Measurements from ENCODE around the gene SNX12.

SNX12 gene

DNA sequence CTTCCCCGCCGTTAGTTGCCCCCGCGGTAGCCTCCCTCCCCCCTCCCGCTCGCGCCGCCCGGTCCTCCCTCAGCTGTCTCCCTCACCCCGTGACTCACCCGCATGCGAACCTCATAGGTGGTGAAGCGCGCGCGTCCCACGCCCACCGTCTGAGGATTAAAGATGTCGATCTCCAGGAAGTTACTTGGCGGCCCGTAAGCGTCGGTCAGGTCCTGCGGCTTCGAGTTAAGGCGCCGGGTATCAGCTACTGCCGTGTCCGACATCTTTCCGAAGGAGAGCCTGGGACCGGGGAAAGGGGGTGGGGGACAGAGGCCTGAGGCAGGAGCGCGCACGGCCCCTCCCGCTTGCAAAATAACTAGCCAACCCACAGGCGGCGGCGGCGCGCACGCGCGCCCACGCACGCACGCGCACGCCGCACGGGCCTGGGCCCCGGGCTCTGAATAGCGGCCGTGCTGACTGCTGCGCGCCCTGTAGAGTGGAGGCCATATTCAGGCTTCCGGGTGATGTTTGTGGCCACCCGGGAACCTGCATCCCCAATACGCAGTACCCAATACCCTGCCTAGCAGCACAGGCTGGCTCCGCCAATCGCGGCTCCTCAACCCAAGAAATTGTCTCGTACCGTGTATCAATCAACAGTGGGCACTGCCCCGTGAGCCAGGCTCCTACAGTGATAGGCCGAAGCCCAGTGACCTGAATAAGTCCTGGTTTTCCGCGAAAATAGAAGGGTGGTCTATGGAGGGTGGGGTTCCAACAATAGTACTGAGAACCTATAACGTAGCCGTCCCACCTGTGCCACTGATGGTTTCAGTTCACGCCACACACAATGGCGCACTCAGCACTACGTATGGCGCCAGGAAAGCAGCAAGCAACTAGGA, at the start of gene SNX12:
SNX12 (minus strand) TSS at position 291 of the 875 bp plus-strand sequence; CDS start at position 263, 28 bp downstream.
- peak; percentile 83 to 91 for DNase-seq

DNA sequence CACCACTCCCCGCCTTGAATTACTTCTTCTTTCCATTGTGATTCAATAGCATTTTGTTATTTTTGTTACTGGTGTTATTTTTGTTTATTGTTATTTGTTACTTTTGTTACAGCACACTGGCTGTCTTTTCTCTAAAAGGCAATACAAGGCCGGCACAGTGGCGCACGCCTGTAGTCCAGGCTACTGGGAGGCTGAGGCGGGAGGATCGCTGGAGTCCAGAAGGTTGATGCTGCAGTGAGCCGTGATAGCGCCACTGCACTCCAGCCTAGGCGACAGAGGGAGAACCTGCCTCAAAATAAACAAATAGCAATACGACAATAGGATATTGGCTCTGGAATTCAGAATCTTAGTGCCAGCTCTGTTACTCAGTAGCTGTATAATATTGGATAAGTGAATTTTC, 49.2 kb upstream of the SNX12 start:
- DNase-seq: no peak

GRCh38 chrX:71111921-71112431, 43.8 kb upstream of the SNX12 start:
- DNase-seq: no peak

DNA sequence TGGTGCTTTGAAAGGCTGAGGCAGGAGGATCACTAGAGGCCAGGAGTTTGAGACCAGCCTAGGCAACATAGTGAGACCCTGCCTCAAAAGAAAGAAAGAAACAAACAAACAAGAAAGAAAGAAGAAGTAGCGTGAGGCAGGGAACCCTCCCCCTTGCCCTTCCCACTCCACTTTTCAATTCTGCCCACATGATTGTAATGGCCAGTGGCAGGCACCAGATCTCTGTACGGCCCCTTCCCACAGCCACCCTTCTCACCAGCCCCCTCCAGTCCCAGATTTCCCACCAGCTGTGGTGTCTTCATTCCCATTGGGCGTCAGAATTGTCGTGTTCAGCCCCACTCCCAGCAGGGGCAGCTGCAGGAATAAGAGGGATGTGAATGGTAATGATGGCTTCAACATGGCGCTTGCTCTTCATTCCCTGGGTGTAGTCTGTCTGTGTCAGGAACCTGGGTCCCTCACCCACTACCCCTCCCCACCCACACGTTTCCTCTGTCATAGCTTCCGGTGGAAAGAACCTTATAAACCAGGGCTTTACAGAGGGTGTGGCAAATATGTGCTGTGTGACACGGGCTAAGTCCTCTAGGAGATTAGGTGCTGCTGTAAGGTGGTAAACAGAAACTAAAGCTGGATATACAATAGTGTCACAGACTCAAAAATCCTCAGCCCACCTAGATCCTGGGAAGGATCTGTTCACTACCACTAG, 43.2 kb upstream of the SNX12 start, which contains the start of gene IL2RG:
IL2RG (minus strand) TSS at position 437 of the 703 bp plus-strand sequence; CDS start at position 399, 38 bp downstream.
- no peak for DNase-seq

DNA sequence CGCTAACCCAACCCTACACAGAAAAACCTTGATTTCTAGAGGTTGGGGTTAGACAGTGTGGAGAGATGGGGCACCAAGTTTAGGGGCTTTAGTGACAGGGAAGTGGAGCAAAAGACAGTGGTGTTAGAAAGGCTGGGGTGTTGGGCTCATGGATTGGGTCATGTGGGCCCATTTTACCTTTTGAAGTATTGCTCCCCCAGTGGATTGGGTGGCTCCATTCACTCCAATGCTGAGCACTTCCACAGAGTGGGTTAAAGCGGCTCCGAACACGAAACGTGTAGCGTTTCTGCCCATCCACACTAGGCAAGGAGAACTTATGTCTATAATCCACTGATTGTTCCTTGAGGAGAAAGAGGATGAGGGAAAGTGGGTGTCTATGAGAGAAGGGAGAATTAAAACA, 40.9 kb upstream of the SNX12 start:
- DNase-seq: no peak

- no peak for DNase-seq
Measured at GRCh38 chrX:71107762-71108360, 39.7 kb upstream of the SNX12 start.

- no peak for DNase-seq
Measured at GRCh38 chrX:71107245-71107644, 39.1 kb upstream of the SNX12 start.

GRCh38 chrX:71106427-71106826, 38.3 kb upstream of the SNX12 start, which contains the start of gene CXorf65:
Gene CXorf65 (minus strand): TSS chrX:71106740. CDS start chrX:71106556, 184 bp downstream.
- DNase-seq: no peak

- no peak for DNase-seq
Measured at GRCh38 chrX:71105628-71106027, 37.5 kb upstream of the SNX12 start.

- DNase-seq: no peak
Measured at GRCh38 chrX:71103110-71103983, 35.2 kb upstream of the SNX12 start.

- DNase-seq: no peak
Measured at GRCh38 chrX:71102292-71102691, 34.2 kb upstream of the SNX12 start.

DNA sequence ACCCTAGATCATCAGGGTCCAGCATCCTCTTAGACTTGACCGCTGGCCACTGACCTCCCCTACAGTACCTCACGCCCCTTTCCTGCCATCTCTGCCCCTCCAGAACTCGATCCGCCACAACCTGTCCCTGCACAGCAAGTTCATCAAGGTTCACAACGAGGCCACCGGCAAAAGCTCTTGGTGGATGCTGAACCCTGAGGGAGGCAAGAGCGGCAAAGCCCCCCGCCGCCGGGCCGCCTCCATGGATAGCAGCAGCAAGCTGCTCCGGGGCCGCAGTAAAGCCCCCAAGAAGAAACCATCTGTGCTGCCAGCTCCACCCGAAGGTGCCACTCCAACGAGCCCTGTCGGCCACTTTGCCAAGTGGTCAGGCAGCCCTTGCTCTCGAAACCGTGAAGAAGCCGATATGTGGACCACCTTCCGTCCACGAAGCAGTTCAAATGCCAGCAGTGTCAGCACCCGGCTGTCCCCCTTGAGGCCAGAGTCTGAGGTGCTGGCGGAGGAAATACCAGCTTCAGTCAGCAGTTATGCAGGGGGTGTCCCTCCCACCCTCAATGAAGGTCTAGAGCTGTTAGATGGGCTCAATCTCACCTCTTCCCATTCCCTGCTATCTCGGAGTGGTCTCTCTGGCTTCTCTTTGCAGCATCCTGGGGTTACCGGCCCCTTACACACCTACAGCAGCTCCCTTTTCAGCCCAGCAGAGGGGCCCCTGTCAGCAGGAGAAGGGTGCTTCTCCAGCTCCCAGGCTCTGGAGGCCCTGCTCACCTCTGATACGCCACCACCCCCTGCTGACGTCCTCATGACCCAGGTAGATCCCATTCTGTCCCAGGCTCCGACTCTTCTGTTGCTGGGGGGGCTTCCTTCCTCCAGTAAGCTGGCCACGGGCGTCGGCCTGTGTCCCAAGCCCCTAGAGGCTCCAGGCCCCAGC, 32.7 kb upstream of the SNX12 start:
- no peak for DNase-seq

DNA sequence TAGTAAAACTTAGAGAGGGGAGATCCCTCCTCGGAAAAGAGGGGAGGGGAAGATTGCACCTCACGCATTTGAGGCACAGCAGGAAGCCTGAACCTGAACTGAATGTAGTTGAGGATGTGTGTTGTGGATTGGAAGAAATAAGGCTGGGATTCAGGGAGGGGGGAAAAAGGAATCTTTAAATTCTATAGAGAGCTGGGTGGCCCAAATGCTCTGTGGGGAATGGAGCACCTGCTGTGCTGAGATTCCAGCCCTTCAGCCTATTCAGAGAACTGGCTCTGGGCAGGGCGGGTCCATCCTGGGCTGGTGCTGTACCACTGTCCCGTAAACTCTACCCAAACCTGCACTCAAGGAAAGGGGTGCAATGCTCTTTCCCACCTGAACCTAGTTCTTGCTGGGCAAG, 31.6 kb upstream of the SNX12 start:
- DNase-seq: no peak

GRCh38 chrX:71098951-71099506, 30.9 kb upstream of the SNX12 start:
- no peak for DNase-seq

DNA sequence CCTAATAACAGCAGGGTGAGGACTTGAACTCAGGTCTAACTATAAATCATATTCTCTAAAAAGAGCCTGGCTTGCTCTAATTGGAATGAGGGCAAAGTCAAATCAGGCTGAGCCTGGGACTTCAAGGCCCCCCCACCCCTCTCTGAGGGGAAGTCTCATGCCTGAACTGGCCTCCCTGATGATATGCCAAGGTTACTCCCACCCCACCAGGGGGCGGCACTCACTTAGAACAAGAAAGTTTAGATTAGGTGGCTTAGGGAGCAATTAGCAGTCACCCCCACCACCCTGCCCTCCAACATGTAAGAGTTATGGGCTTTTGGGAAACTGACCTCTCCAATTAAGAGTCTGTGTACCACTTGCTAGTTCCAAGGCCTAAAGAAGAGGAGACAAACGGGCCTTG, 30.2 kb upstream of the SNX12 start:
- DNase-seq: peak in 1 of 2 experiments; percentile 2

GRCh38 chrX:71096760-71097032, 28.6 kb upstream of the SNX12 start:
- DNase-seq: no peak

DNA sequence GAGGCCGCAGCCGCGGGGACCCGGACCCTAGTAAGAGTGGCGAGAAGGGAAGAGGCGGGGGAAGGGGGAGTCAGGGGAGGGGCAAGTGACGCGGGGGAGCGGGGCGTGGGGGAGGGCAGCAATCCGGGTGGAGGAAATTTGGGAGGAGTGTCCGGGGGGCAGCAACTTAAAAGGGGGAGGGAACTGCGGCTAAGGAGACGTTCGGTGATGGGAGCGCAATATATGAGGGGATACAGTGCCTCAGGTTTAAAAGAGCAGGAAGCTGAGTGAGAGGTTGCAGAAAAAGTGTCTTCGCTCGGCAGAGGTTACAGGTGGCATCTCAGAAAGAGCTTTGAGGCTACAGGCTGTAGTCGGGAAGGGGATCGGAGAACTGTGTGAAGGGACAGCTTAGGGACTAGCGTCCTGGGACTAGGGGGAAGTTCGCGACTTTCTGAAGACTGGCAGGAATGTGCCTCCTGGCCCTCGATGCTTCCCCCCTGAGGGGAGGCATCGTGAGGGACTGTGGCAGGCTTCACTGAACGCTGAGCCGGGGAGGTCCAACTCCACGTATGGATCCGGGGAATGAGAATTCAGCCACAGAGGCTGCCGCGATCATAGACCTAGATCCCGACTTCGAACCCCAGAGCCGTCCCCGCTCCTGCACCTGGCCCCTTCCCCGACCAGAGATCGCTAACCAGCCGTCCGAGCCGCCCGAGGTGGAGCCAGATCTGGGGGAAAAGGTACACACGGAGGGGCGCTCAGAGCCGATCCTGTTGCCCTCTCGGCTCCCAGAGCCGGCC, 28.0 kb upstream of the SNX12 start:
- DNase-seq: peak in 1 of 2 experiments; percentile 50

GRCh38 chrX:71095555-71095980, 27.4 kb upstream of the SNX12 start, which contains the start of gene FOXO4:
Gene FOXO4 (plus strand): TSS chrX:71095851. CDS start chrX:71096529, 678 bp downstream.
- peak; percentile 34 to 86 for DNase-seq

DNA sequence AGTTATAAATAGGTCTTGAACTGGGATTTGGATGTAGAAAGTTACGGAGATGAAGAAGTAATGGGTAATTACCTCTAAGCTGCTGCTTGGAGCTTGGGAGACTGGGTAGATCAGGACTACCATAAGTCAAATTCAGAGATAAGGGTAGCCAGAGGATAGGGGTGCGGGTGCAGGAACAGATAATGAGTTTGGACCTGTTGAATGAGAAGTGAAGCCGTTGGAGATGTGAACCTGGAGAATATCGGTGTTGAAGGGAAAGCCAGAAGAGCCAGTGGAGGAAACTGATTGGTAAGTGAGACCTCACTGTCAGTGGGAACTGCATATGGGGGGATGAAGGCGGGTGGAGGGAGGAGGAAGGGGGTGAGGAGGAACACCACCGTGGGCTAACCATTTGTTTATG, 26.9 kb upstream of the SNX12 start:
- DNase-seq: no peak

- no peak for DNase-seq
Measured at GRCh38 chrX:71091263-71091662, 23.1 kb upstream of the SNX12 start.

All from NCI-H446 (cell line).